Subcutaneous abdominal adipose tissue (tissue), 5 donors: Measurements from ENCODE around the gene MAMDC2.
"Not testable (repeated sequence)": the region's sequence is repeated elsewhere in the genome, so short reads cannot be mapped to it uniquely, and the experiment has no call there.

Source experiments
- H3K27ac ChIP-seq: one replicate; pipeline ENCODE4 v1.7.0; 2013; ENCODE audit warnings: low read depth, mild to moderate bottlenecking, inconsistent platforms, low read length, moderate library complexity
- H3K27me3 ChIP-seq, 5 donors: one replicate each; pipeline ENCODE4 v1.7.0; 2013; ENCODE audit warnings: low read length in 5 of 5, inconsistent platforms in 1 of 5; ENCODE audit not compliant: control insufficient read depth in 5 of 5, insufficient read depth in 4 of 5
- H3K36me3 ChIP-seq, 5 donors: one replicate each; pipeline ENCODE4 v1.7.0; 2013; ENCODE audit warnings: low read length in 5 of 5; ENCODE audit not compliant: control insufficient read depth in 5 of 5, insufficient read depth in 5 of 5
- H3K4me1 ChIP-seq, 5 donors: one replicate each; pipeline ENCODE4 v1.7.0; 2013; ENCODE audit warnings: low read length in 5 of 5, mild to moderate bottlenecking in 3 of 5, moderate library complexity in 1 of 5; ENCODE audit not compliant: control insufficient read depth in 5 of 5, insufficient read depth in 5 of 5
- H3K4me3 ChIP-seq, 5 donors: one replicate each; pipeline ENCODE4 v1.7.0; 2013; ENCODE audit warnings: low read length in 5 of 5, low read depth in 1 of 5
- H3K9ac ChIP-seq, 5 donors: one replicate each; pipeline ENCODE4 v1.7.0; 2013; ENCODE audit warnings: low read length in 5 of 5, mild to moderate bottlenecking in 4 of 5, moderate library complexity in 3 of 5
- H3K9me3 ChIP-seq, 5 donors: one replicate each; pipeline ENCODE4 v1.7.0; 2013; ENCODE audit warnings: low read length in 5 of 5; ENCODE audit not compliant: control insufficient read depth in 5 of 5
- donor health status: healthy.
- donor health status: healthy.
- donor health status: healthy.
- donor health status: healthy.
- donor health status: healthy.

Gene MAMDC2

DNA sequence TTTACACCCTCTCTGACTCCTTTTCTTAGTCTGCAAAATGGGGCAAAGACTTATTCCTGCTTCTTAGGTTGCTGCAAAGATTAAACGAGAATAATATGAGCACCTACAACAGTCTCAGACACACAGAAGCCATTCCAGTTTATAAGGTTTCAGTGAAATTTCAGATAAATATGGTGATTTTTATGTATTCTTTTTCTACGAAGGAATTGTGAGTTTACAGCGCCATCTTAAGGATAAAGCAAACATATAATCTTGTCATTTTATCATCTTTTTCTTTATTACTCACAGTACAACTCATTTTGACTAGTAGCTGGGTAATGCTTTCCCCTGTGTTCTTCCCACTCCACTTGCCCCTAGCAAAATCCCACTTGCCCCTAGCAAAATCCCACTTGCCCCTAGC is 185.9 kb downstream of the MAMDC2 start:
- Histone ChIP-seq H3K36me3 (no peaks in the 10 kb centered on the region), H3K27me3 (no peaks in the 10 kb centered on the region), H3K27ac (no peak overlapping the region), H3K4me3 (peak overlapping the region in 2 of 5 donors; percentile 10 to 30), H3K4me1 (peaks cover 0 to 8% (median 0%) of the 10 kb centered on the region in 5 donors), H3K9me3 (no peaks in the 10 kb centered on the region), H3K9ac (no peak overlapping the region)

GRCh38 chr9:70232476-70232875 is 188.8 kb downstream of the MAMDC2 start:
- Histone ChIP-seq H3K27ac (no peak overlapping the region), H3K27me3 (no peaks in the 10 kb centered on the region), H3K36me3 (no peaks in the 10 kb centered on the region), H3K4me1 (peaks cover 0 to 8% (median 0%) of the 10 kb centered on the region in 5 donors), H3K9me3 (no peaks in the 10 kb centered on the region), H3K9ac (no peak overlapping the region), H3K4me3 (no peak overlapping the region)

- H3K9me3 ChIP-seq, H3K36me3 ChIP-seq, H3K4me3 ChIP-seq, H3K9ac ChIP-seq, H3K4me1 ChIP-seq, H3K27me3 ChIP-seq, H3K27ac ChIP-seq: not testable (repeated sequence)
These were observed 190.6 kb downstream of the MAMDC2 start for GRCh38 chr9:70234208-70234607.

- not testable (repeated sequence) for H3K4me1 ChIP-seq, H3K36me3 ChIP-seq, H3K27ac ChIP-seq, H3K9ac ChIP-seq, H3K9me3 ChIP-seq, H3K4me3 ChIP-seq, H3K27me3 ChIP-seq
These were observed 202.3 kb downstream of the MAMDC2 start for GRCh38 chr9:70245952-70246351.

DNA sequence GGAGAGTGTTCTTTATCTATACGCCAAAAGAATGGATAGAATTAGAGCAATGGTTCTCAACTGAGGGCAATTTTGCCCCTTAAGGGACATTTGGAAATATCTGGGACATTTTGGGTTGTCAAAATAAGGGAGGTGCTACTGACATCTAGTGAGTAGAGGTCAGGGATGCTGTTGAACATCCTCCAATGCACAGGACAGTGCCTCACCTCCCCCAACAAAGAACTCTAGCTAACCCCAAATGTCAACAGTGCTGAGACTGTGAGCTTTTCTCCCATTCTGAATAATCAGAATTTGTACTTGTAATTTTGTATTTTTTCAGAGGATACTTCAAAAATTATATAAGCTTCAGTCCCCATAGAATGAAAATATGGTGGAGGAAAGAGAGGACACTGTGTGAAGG is 206.6 kb downstream of the MAMDC2 start:
- H3K36me3 ChIP-seq: no peaks in the 10 kb centered on the region
- no peak overlapping the region for H3K27ac ChIP-seq
- H3K27me3 ChIP-seq: no peaks in the 10 kb centered on the region
- no peaks in the 10 kb centered on the region for H3K9me3 ChIP-seq
- H3K9ac ChIP-seq: no peak overlapping the region
- no peak overlapping the region for H3K4me3 ChIP-seq
- no peaks in the 10 kb centered on the region for H3K4me1 ChIP-seq

DNA sequence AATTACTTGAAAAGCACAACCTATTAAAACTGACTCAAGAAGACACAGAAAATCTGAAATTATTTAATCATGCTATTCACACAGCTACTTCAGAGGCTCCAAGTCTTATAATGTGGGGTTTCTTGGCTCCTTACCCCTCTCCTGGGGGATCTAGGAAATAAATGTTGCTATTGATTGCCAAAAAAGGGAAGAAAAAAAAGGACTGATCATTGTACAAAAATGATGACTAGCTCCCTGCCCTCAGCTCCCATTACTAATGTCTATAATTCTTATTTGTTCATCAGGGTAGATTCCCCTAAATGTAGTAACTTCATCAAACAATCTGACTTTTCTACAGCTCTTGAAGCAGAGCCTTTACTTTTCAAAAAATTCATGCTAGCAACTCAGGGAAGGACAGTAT is 211.8 kb downstream of the MAMDC2 start:
- Histone ChIP-seq H3K9me3 (no peaks in the 10 kb centered on the region), H3K4me3 (no peak overlapping the region), H3K4me1 (peaks cover 0 to 30% (median 24%) of the 10 kb centered on the region in 5 donors), H3K27me3 (no peaks in the 10 kb centered on the region), H3K9ac (no peak overlapping the region), H3K27ac (no peak overlapping the region), H3K36me3 (no peaks in the 10 kb centered on the region)

- Histone ChIP-seq H3K27me3 (no peaks in the 10 kb centered on the region), H3K4me1 (peaks cover 0 to 32% (median 24%) of the 10 kb centered on the region in 5 donors), H3K9me3 (no peaks in the 10 kb centered on the region), H3K36me3 (peaks cover 0 to 2% (median 0%) of the 10 kb centered on the region in 5 donors), H3K27ac (no peak overlapping the region), H3K9ac (no peak overlapping the region), H3K4me3 (no peak overlapping the region)
These were observed 212.5 kb downstream of the MAMDC2 start for GRCh38 chr9:70256123-70256551.

DNA sequence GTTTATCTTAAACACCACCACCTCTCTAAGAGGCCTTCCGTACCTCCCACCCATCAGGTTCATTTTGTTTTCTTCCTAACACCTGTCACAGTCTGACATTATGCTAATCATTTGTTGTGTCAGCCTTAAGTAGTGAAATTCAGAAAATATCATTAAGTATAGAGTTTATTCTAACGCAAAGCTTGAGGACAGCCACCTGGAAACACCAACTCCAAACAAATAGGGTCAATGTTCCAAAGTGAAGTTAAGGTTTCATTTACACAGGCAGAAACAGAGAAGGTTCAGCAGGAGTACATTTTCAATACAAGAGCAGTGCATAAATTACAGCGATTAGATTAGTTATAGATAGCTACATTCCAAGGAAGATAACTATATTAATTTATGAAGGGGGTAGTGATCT is 213.9 kb downstream of the MAMDC2 start:
- Histone ChIP-seq H3K36me3 (peaks cover 0 to 11% (median 5%) of the 10 kb centered on the region in 5 donors), H3K4me1 (peaks cover 0 to 34% (median 30%) of the 10 kb centered on the region in 5 donors), H3K9ac (peak overlapping the region in 2 of 5 donors; percentile 91 to 97), H3K4me3 (peak overlapping the region in 2 of 5 donors; percentile 85 to 96), H3K9me3 (no peaks in the 10 kb centered on the region), H3K27me3 (no peaks in the 10 kb centered on the region), H3K27ac (no peak overlapping the region)

DNA sequence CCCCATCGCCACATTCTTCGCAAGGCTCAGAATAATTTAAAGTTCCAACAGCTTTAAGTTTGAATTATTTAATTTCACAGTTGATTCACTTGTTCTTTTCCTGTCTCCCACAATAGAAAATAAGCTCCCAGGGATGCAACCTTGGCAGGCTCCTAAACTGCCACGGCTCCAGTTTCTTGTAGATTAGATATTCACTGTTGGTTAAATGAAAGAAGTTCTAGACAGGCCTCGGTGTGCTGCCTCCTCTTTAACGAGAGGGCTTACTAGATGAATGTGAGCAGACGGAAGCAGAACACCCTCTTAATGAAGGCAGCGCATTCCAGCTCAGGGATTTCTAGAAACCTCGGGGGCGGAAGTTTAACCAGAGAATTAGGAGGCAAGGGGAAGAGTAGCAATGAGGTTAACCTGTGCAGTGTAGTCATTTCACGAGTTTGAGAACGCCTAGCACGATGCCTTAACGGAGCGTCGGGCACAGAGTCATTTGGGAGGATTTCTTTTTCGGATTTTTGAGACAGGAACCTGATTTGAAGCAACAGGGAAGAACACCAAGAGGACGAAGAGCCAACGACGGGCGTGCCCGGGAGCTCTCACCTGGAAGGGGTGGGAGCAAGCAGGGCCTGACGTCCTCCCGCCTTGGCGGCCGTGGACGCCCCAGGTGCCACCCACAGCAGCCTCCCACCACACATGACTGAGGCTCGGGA is 214.5 kb downstream of the MAMDC2 start:
- Histone ChIP-seq H3K9me3 (no peaks in the 10 kb centered on the region), H3K27me3 (no peaks in the 10 kb centered on the region), H3K27ac (peak overlapping the region; percentile 87), H3K36me3 (peaks cover 0 to 11% (median 5%) of the 10 kb centered on the region in 5 donors), H3K4me3 (peak overlapping the region; percentile 84 to 96 (median 94)), H3K4me1 (peaks cover 0 to 34% (median 32%) of the 10 kb centered on the region in 5 donors), H3K9ac (peak overlapping the region; percentile 11 to 97 (median 89))

DNA sequence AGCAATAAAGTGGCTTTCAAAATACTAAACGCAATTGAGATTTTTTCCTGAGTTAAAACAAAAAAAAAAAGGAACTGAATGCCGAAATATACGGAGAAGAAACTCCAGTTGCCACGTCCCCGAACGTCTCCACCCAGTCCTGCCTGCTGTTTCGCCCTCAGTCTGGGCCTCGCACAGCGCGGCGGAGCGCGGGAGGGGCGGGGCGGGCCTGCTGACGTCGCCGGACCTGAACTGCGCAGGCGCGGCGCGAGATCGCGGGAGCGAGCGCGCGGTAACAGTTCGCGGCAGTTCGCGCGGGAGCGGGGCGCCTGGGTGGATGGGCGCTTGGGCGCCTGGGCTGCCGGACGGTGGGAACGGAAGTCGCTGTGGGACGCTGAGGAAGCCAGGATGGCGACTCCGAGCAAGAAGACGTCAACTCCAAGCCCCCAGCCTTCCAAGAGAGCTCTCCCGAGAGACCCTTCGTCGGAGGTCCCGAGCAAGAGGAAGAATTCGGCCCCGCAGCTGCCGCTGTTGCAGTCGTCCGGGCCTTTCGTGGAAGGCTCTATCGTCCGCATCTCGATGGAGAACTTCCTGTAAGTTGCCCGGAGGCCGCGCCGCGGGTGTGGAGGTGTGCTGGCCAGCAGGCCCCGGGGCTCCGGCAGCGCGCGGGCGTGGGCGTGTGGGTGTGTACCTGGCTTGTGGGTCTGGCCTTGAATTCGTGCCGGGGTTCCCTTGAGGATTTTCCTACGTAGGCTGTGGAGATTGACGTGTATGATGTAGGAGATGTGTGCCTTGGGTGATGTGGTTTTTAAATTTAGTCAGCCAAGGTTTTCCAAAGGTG is 215.3 kb downstream of the MAMDC2 start, which contains the start of gene SMC5:
Gene SMC5, plus strand, starts transcription at position 287 of the 820 bp plus-strand sequence. Its CDS starts 101 bp downstream, at position 388.
- Histone ChIP-seq H3K9ac (peak within 1 kb of the TSS; percentile 75 to 97 (median 89)), H3K4me1 (peaks cover 0 to 38% (median 32%) of the 10 kb centered on the region in 5 donors), H3K27ac (peak within 1 kb of the TSS; percentile 87), H3K9me3 (no peaks in the 10 kb centered on the region), H3K4me3 (peak within 1 kb of the TSS; percentile 85 to 96 (median 95)), H3K27me3 (no peaks in the 10 kb centered on the region), H3K36me3 (peaks cover 0 to 11% (median 5%) of the 10 kb centered on the region in 5 donors)
